Heart right ventricle (tissue), 16 donors: Measurements from ENCODE around the gene XKR3. TPM values are rescaled to one million over a fixed set of nuclear protein-coding genes. Genes with fewer than 3 reads are reported as not detected.
"Not testable (repeated sequence)": the region's sequence is repeated elsewhere in the genome, so short reads cannot be mapped to it uniquely, and the experiment has no call there.

Source experiments
- ATAC-seq, 8 donors: fragments of 200-7000 bp; cut with Tn5 transposase; one replicate each; pipeline ENCODE4 v1.9.1; 2020; ENCODE audit warnings: mild to moderate bottlenecking in 8 of 8, moderate library complexity in 8 of 8, moderate number of reproducible peaks in 1 of 8
- DNase-seq, 2 donors: peaks; one replicate each; pipeline ENCODE4 v3.0.0-alpha.2; 2020
- H3K27ac ChIP-seq, 10 donors: fragments of 200-600 bp; sonication (generic) in 2 of 10; one replicate each; pipeline versions ENCODE4 v1.5.0 to v1.8.0; 2020 to 2022; ENCODE audit warnings: mild to moderate bottlenecking in 3 of 10
- H3K27me3 ChIP-seq, 7 donors: fragments of 200-600 bp; one replicate each; pipeline ENCODE4 v1.8.0; 2021 to 2022; ENCODE audit warnings: mild to moderate bottlenecking in 2 of 7
- H3K36me3 ChIP-seq, 9 donors: fragments of 200-600 bp; sonication (generic) in 1 of 9; one replicate each; pipeline versions ENCODE4 v1.5.0 to v1.8.0; 2020 to 2022; ENCODE audit warnings: mild to moderate bottlenecking in 2 of 9
- H3K4me1 ChIP-seq, 9 donors: fragments of 200-600 bp; sonication (generic) in 1 of 9; one replicate each; pipeline versions ENCODE4 v1.5.0 to v1.8.0; 2020 to 2022; ENCODE audit warnings: mild to moderate bottlenecking in 4 of 9
- H3K4me3 ChIP-seq, 10 donors: fragments of 200-600 bp; sonication (generic) in 2 of 10; one replicate each; pipeline versions ENCODE4 v1.5.0 to v1.8.0; 2020 to 2022; ENCODE audit warnings: mild to moderate bottlenecking in 7 of 10, moderate library complexity in 2 of 10
- H3K9me3 ChIP-seq, 11 donors: fragments of 200-600 bp in 10 of 11; sonication (generic) in 2 of 11; one replicate each; pipeline versions ENCODE4 v1.5.0 to v1.8.0; 2013 to 2022; ENCODE audit warnings: mild to moderate bottlenecking in 2 of 11, control low read depth in 1 of 11, moderate library complexity in 1 of 11
- WGBS, 2 donors: extraction: QIAGEN DNeasy Blood & Tissue Kit; methylation state at CpG; one replicate each; pipeline ENCODE4 v1.1.7; 2013; ENCODE audit warnings: inconsistent platforms in 1 of 2; 5-methylcytosine and 5-hydroxymethylcytosine counted together
- intact Hi-C, 10 donors: fragments of 100-400 bp; cut with DNase I; formaldehyde crosslinking; loops; one replicate each; pipeline versions ENCODE4 v1.11.1 to v1.14.2; 2022
- polyA plus RNA-seq, 2 donors: library from polyadenylated mRNA; stranded (reverse); fragments of 200-250 nt; gene quantifications; one replicate each; pipeline ENCODE4 v1.2.3, GENCODE V29; 2013
- total RNA-seq, 10 donors: library from RNA; stranded (reverse); fragmentation: NEBNext Ultra II Directional in 3 of 10; extraction: Animal tissue kit (Norgen Biotek cat#: 25700) in 3 of 10; gene quantifications; one replicate each; pipeline versions ENCODE4 v1.2.1 to v1.2.4, GENCODE V29; 2021 to 2023
- donor health status: Arrhythmogenic right ventricular cardiomyopathy.
- donor health status: ischemic (EF 13 %, LVEDD 7.1; RV severe dilation, severe dysfunction).
- donor health status: healthy with polysubstance abuse.
- donor health status: DM: no; HTN: yes; CAD: no.
- donor health status: DM: no; HTN: no; CAD: no.
- donor health status: ischemic (EF 25% LVEDD 6.9; RV normal size, moderate dysfunction).
- donor health status: ischemic (EF 25% LVEDD 5.7; RV mildly dilated, moderate dysfunction).
- donor health status: healthy.
- donor health status: DM: yes; HTN: yes; CAD: no.
- donor health status: Ischemic cardiomyopathy.
- donor health status: ischemic (EF 35%, LVEDD 5.7; RV mildly dilated, moderate dysfunction).
- donor health status: nonischemic (EF 11% LVEDD 7.7; RV severe dilation, severe dysfunction).
- donor health status: DM: yes; HTN: yes; CAD: no.
- donor health status: PGD.
- donor health status: ischemic (EF 29% LVEDD 5.4; RV normal size, mild dysfunction).
- donor health status: nonischemic (EF 23%, LVEDD 6.1; RV moderate dilation, normal function).

XKR3 gene
- total and polyA plus RNA-seq, 12 donors = not detected

DNA sequence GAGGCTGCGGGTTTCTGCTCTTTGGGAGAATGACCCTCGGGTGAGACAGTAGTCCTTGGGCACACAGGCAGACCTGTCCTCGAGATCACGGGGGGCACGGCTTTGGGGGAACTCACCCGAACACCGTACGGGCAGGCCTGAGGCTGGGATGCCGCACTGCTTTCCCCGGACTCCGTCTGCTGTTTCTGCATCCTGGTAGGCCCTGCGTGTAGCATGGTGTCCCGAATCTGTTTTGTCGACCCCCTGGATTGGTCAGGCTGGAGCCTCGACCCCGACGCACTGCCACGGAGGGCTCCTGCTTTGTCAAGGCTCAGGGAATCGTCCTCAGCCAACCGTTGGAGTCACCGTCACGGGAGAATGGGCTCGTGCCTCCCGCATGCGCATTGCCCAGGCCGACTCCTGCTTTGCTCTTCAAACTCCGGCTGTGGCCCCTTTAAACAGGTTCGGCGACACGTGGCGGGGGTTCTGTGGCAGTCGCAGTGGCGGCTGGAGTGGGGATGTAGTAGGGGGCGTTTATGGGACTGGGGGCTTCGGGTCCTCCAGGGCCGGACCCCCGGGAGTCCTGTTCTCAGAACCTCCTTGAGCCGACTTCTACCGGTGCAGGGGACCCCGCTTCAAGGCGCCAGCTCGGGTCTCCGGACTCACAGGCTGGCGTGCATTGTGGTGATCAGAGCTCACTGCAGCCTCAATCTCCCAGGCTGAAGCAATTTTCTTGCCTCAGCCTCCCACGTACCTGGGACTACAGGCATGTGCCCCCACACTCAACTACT is 76.9 kb downstream of the XKR3 start:
- DNase-seq, ATAC-seq, intact Hi-C loops, H3K9me3 ChIP-seq, H3K36me3 ChIP-seq, H3K4me1 ChIP-seq, H3K27ac ChIP-seq, H3K4me3 ChIP-seq, H3K27me3 ChIP-seq: not testable (repeated sequence)
- WGBS, 2 donors = 66 to 82% methylated on average over 43 to 44 of the region's 45 CpGs

DNA sequence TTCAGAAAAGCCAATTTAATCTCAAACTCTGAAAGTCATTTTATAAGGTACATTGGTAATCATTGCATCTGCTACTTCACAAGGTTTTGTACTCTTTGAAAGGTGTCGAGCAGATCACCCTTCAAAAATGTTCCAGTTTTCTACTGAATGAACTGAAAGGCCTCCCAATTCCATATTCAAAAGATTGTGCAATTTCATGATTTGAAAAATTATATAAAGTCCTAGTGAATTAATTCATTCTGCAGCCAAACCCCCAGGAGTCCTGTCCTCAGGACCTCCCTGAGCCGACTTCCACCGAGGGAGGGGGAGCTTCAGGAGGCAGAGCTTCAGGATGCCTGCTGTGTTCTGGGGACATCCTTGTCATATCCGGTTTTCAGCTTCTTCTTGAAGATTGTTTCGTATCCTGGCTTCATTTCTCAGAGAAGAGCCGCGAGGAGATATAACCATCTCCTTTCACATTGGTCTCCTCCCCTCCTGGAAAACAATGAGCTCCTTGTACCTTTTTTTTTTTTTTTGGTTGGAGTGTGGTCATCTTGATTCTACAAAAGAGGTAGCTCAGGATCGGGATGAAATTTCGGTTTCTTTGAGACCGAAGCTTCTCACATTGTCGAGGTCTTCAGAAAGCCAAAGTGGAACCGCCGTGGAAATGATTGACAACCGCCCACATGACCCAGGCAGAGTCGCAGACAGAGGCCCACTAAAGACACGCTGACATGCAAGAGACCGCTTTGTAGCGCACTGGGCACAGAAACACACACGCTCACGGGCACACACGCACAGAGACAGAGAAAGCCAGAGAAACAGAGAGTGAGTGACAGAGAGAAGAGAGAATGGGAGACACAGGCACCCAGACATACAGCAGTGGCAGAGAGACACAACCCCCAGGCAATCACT is 77.7 kb downstream of the XKR3 start:
- WGBS, 2 donors = 85 to 86% methylated on average over 21 of the region's 21 CpGs
- H3K27me3 ChIP-seq, H3K4me3 ChIP-seq, H3K36me3 ChIP-seq, H3K27ac ChIP-seq, intact Hi-C loops, H3K9me3 ChIP-seq, H3K4me1 ChIP-seq, DNase-seq, ATAC-seq: not testable (repeated sequence)

DNA sequence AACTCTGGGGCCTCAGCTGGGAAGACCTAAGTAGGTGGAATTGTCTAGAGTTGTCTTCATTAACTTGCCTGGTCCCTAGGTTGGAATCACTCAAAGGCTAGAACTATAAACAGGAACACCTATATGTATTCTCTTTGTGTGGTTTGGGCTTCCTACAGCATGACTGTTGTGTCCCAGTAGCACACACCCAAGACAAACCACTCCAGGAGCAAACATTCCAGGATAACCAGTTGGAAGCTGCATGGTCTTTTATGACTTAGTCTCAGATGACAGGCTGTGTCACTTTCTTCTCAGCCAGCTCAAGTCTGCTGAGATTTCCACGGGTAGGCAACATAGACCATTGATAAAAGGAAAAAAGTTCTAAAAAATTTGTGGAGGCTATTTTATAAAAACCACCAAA is 90.9 kb downstream of the XKR3 start:
- DNase-seq, H3K4me1 ChIP-seq, H3K9me3 ChIP-seq, H3K4me3 ChIP-seq, ATAC-seq, H3K36me3 ChIP-seq, intact Hi-C loops, H3K27me3 ChIP-seq, H3K27ac ChIP-seq: not testable (repeated sequence)
- WGBS, 2 donors = 35 to 42% methylated on average over 1 of the region's 1 CpG

Other genes with a start within 250 kb of the XKR3 start
- gene CCT8L2, start 232.6 kb downstream of the XKR3 start, total RNA-seq = not detected
- not detected for gene CCT8L2, start 232.6 kb downstream of the XKR3 start, polyA plus RNA-seq
- gene GAB4, start 182.8 kb upstream of the XKR3 start, total RNA-seq = not detected
- not detected for gene GAB4, start 182.8 kb upstream of the XKR3 start, polyA plus RNA-seq